ENCODE results near the gene TENM4.

The TENM4 gene

DNA sequence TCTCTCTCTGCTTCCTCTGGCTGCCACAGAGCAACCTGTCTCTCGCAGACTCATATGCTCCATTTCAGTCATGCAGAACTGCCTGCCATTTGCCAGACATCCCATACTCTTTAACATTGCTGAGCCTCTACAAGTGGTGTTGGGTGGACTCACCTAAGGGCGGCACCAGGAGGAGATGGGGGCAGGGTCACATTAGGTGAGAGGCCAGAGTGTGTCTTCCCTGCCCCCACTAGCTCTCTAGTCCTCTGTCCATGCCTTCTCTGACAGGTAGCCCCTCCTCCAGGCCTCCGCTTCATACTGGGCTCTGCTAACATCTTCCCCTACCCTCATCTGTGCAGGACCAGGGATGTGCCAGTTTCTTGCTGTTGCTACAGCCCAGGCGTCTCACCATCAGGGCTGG, 366.3 kb downstream of the TENM4 start:
- no peak for DNase-seq

- DNase-seq: no peak
These were observed 369.6 kb downstream of the TENM4 start for GRCh38 chr11:79071190-79071589.

- DNase-seq: no peak
These were observed 370.3 kb downstream of the TENM4 start for GRCh38 chr11:79070518-79070917.

- DNase-seq: no peak
These were observed 371.3 kb downstream of the TENM4 start for GRCh38 chr11:79069504-79069903.

DNA sequence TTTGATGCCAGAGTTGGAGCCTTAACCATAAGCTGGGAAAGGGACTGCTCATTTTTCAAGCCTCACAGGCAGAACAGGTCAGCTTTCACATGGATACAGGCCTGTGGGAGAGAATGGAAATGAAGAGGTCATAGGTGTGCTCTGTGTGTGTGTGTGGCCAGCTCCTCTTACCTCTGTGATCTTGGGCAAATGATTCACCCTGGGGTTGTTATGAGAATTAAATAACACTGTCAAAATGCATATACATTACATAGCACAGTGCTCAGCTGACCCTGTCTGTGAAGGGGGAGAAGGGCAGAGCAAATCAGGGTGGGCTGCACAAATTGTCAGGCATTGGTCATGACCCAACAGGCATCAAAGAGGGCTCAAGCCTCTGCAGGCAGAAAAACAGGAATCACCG, 372.5 kb downstream of the TENM4 start:
- DNase-seq: no peak

DNA sequence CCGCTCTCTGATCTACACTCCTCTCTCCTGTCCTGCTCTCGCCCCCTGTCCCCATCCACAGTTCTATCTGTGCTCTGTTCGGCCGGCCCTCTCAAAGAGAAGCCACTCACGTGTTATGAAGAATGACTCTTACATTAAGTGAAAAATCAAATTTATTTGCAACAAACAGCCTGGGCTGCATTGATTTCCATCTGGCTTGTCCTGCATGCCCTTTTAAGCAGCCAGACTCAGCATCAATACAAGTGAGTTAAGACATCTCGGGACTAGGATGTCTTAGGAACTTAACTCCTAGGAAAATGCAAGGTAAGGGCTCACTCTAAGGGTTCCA, 373.5 kb downstream of the TENM4 start:
- DNase-seq: no peak

GRCh38 chr11:79066456-79067351, 374.1 kb downstream of the TENM4 start:
- DNase-seq: no peak

DNA sequence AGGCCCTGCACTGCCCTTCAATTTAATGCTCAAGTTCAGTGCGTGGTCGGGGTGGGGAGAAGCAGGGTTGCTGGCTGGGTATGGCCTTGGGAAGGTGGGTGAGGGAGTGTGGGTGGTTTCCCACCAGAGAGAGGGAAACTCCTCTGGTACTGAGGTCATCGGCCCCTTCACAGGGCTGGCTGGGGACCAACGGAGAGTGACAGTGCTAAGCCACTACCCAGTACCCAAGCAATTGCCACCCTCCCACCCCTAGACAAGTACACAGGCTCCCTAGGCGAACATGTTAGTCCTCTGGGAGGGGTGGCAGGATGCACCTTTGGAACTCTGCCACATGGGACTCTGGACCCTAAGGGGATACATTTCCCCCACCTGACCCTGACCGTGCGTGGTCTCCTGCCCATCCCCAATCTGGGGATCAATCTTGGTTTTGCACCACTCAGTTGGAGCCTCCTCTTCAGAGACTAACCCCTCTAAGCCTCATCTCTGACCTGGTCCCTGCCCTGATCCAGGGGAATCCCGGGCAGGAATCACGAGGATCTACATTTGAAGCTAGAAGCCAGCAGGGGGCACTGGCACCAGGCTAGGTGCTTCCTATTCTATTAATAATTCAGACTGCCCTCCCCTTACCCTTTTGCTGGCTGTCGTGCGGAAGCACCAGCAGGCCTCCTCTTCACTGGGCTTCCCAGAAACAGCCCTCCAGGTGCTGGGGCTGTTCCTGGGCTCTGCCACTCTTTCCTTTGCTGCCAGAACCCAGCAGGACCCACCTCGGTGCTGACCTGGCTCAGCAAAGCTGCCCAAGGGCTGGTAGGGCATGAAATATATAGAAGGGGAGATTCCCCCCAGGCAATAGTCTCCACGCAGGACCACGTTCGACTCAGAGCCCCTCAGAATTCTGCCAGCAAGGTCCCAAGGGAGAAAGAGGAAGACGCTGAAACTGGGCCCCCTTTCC, 377.7 kb downstream of the TENM4 start:
- peak in 1 of 2 experiments; percentile 58 for DNase-seq

GRCh38 chr11:79060081-79060953, 380.5 kb downstream of the TENM4 start:
- DNase-seq: no peak

- DNase-seq: no peak
These were observed 381.7 kb downstream of the TENM4 start for GRCh38 chr11:79059141-79059540.

DNA sequence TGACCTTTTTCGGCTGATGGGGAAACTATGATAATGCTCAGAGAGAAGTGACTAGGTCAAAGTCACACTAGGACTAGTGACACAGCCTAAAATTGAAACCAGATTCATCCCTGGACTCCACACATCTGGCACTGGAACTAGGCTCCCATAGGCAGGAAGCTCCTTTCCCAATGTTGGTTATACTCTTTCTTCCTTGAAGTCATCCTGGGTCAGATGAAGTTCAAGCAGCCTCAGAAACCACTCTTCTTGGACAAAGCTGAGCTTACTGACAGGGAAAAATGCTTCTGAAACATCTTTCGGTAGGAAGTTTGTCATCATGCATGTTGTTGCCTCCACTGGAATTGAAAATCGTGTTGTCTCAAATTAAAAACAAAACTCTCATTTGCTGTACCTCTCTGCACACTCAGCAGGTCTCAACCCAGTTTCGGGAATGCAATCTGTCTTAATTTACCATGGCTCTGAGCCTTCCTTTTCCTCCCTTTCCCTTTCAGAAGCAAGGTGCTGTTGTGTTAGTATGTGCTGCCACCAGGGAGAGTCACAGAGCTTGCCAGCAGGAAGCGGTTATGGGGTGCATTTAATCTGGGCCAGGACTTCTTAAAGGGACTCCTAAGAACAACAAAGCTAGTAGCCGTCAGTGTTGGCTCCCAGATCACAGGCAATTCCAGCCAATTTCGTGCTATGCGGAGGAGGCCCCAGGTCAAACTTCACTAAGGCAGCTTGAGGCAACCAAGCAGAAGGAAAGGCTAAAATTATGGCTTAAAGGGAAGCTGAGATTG, 384.8 kb downstream of the TENM4 start:
- DNase-seq: no peak

- DNase-seq: no peak
These were observed 386.2 kb downstream of the TENM4 start for GRCh38 chr11:79054636-79055035.

DNA sequence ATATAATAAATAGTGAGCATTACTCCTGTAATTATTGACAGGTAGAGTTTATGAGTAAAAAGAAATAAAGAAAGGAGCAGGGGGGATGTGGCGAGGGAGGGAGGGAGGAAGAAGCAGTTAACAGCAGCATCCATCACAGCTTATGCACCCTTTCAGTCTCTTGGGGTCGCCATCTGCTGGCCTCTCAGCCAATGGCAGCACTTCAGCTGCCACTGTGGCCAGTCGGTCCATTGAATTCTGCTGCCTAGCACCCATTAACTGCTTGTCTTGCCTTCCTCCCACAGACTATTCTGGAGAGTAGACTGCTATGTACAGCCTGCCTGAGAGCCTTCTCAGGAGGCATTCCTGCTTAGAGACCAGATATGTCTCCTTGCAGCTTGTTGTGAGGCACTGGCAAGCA, 388.3 kb downstream of the TENM4 start:
- DNase-seq: peak in 1 of 2 experiments; percentile 14

- DNase-seq: no peak
These were observed 390.0 kb downstream of the TENM4 start for GRCh38 chr11:79050786-79051185.

- no peak for DNase-seq
These were observed 391.1 kb downstream of the TENM4 start for GRCh38 chr11:79049741-79050179.

DNA sequence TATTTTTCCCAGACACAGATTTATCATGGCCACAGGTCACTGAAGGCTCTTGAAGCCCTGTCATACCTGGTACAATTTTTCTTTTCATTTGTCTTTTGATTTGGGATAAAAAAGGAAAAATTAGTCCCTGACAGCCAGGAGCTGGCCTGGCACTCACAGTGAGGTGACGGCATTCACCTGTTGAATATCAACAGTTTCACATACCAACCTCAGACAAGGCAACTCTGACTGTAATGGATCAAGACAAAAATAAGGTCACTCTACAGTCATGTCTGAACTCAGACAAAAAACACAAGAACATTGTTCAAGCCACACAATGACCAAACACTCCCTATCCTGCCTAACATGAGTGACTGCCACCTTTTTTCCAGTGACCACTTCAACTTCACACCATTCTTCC, 392.9 kb downstream of the TENM4 start:
- DNase-seq: no peak

DNA sequence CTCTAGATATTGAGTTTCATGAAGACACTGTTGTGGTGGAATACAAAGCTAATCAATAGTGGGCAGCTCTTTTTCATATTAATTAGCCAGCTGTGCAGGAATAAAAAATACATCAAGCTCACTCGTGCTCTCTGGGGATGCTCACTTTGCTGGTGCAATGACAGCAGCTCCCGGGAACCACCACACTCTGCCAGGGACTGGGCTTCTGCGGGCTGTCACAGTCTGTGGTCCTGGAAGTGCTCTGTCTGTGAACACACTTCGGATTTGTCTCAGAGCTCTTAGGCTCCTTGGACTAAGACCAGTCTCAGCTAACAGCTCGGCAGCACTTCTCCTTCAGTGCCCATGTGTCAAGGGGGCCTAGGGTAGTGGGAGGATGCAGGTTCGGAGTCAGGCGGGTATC, 393.5 kb downstream of the TENM4 start:
- no peak for DNase-seq

- no peak for DNase-seq
These were observed 394.5 kb downstream of the TENM4 start for GRCh38 chr11:79046366-79046765.

DNA sequence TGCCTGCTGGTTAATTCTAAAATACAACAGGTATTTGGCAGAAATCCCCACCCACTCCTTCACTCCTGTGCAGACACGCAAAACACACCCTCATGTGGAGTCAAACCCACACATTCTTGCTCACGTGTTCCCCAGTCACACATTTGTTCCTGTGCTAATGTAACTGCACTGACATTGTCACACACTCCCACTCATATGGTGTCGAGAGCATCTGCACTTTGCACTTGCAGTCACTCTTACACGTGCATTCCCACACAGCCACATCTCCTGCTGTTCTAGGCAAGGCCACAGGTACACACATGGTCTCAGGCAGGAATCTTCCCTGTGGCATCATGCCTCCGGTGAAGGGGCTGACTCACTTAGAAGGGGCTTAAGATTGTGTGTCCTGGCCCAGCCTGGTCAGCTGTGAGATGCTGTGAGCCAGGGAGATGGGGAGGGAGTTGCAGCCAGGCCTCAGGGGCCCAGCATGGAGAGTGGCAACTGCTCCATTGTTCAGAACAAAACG, 395.0 kb downstream of the TENM4 start:
- DNase-seq: no peak

DNA sequence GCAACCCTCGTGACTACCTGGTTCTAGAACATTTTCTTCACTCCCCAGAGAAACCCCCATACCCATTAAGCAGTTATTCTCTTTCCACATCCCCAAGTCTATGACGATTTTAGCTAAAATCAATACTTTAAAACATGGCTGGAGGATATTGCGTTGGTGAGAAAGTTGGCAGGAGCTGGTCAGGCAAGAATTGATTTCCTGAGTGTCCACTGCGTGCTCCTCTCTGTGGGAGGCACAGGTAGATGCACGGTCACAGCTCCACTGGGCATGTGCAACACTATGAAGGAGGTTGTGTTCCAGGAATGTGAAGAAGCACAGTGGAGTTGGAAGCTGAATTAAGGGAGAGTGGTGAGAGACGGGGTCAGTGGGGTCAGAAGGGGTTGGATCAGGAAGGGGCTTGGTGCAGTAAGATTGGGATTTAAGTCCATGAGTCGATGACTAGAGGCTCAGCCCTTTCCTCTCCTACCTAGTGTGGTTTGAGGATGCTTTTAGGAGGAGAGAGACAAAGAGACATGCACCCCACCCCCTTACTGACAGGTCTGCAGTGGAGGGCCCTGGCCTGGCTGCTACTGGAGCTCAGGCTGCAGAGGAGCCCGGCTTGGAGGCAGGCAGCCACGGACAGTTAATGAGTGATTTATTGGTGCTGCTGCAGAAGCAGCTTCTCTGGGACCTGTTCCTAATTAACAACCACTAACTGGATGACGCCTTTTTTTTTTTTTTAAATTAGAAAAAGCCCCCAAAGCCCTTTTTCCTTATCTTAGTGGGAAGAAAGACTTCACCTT, 395.6 kb downstream of the TENM4 start:
- DNase-seq: no peak

- no peak for DNase-seq
These were observed 396.6 kb downstream of the TENM4 start for GRCh38 chr11:79044201-79044600.
